ENCODE data around the gene THEMIS.

Gene THEMIS

GRCh38 chr6:127878115-127878514 is 22.7 kb downstream of the THEMIS start:
- no peak overlapping the region for H3K4me3 ChIP-seq (ENCODE audit: low read depth in 1 of 2, low read length in 2 of 2)
- peaks cover 2% of the 10 kb centered on the region for H3K79me2 ChIP-seq (ENCODE audit: insufficient read depth, low read length)
- no peak overlapping the region for H3K9ac ChIP-seq (ENCODE audit: low read depth, low read length)
- peaks cover 60% of the 10 kb centered on the region for H3K4me1 ChIP-seq (ENCODE audit: insufficient read depth, low read length)
- no peak for DNase-seq
- H3K4me2 ChIP-seq (ENCODE audit: insufficient read depth, low read length) = no peak overlapping the region
- H3K27ac ChIP-seq (ENCODE audit: low read length) = no peak overlapping the region
- H2AFZ ChIP-seq (ENCODE audit: low read depth, low read length) = no peak overlapping the region
- H3K27me3 ChIP-seq (ENCODE audit: insufficient read depth, low read length, poor library complexity) = no peaks in the 10 kb centered on the region
- no peak for ATAC-seq (ENCODE audit: insufficient read depth, low read depth)
- no peaks in the 10 kb centered on the region for H3K36me3 ChIP-seq (ENCODE audit: insufficient read depth, low read length)
- peaks cover 3% of the 10 kb centered on the region for H3K9me3 ChIP-seq (ENCODE audit: insufficient read depth, low read length, severe bottlenecking)
- TF ChIP-seq EZH2 (IDR thresholded peaks at IDR 0.05; ENCODE audit: borderline replicate concordance, low read depth, low read length, severe bottlenecking) (no peak), CTCF (IDR thresholded peaks at IDR 0.05; ENCODE audit: borderline replicate concordance, extremely low read depth, low read length, poor library complexity, severe bottlenecking) (no peak)
- H4K20me1 ChIP-seq (ENCODE audit: insufficient read depth, low read length) = no peaks in the 10 kb centered on the region

GRCh38 chr6:127877231-127877630 is 23.6 kb downstream of the THEMIS start:
- Histone ChIP-seq H3K79me2 (ENCODE audit: insufficient read depth, low read length) (peaks cover 2% of the 10 kb centered on the region), H3K4me1 (ENCODE audit: insufficient read depth, low read length) (peaks cover 51% of the 10 kb centered on the region), H3K4me3 (ENCODE audit: low read depth in 1 of 2, low read length in 2 of 2) (no peak overlapping the region), H3K36me3 (ENCODE audit: insufficient read depth, low read length) (no peaks in the 10 kb centered on the region), H2AFZ (ENCODE audit: low read depth, low read length) (no peak overlapping the region), H3K9ac (ENCODE audit: low read depth, low read length) (no peak overlapping the region), H3K27ac (ENCODE audit: low read length) (no peak overlapping the region), H3K9me3 (ENCODE audit: insufficient read depth, low read length, severe bottlenecking) (peaks cover 3% of the 10 kb centered on the region), H4K20me1 (ENCODE audit: insufficient read depth, low read length) (no peaks in the 10 kb centered on the region), H3K4me2 (ENCODE audit: insufficient read depth, low read length) (no peak overlapping the region), H3K27me3 (ENCODE audit: insufficient read depth, low read length, poor library complexity) (no peaks in the 10 kb centered on the region)
- TF ChIP-seq CTCF (IDR thresholded peaks at IDR 0.05; ENCODE audit: borderline replicate concordance, extremely low read depth, low read length, poor library complexity, severe bottlenecking) (no peak), EZH2 (IDR thresholded peaks at IDR 0.05; ENCODE audit: borderline replicate concordance, low read depth, low read length, severe bottlenecking) (no peak)
- DNase-seq = no peak
- ATAC-seq (ENCODE audit: insufficient read depth, low read depth) = no peak

- Histone ChIP-seq H3K4me3 (ENCODE audit: low read depth in 1 of 2, low read length in 2 of 2) (no peak overlapping the region), H3K9ac (ENCODE audit: low read depth, low read length) (no peak overlapping the region), H3K27ac (ENCODE audit: low read length) (no peak overlapping the region), H3K27me3 (ENCODE audit: insufficient read depth, low read length, poor library complexity) (no peaks in the 10 kb centered on the region), H3K4me2 (ENCODE audit: insufficient read depth, low read length) (no peak overlapping the region), H3K4me1 (ENCODE audit: insufficient read depth, low read length) (no peaks in the 10 kb centered on the region), H3K9me3 (ENCODE audit: insufficient read depth, low read length, severe bottlenecking) (peaks cover 3% of the 10 kb centered on the region), H3K36me3 (ENCODE audit: insufficient read depth, low read length) (no peaks in the 10 kb centered on the region), H3K79me2 (ENCODE audit: insufficient read depth, low read length) (peaks cover 20% of the 10 kb centered on the region; the same call in 1 of the 2 replicates), H4K20me1 (ENCODE audit: insufficient read depth, low read length) (no peaks in the 10 kb centered on the region), H2AFZ (ENCODE audit: low read depth, low read length) (no peak overlapping the region)
- ATAC-seq (ENCODE audit: insufficient read depth, low read depth) = no peak
- no peak for TF ChIP-seq EZH2 (IDR thresholded peaks at IDR 0.05; ENCODE audit: borderline replicate concordance, low read depth, low read length, severe bottlenecking)
- no peak for TF ChIP-seq CTCF (IDR thresholded peaks at IDR 0.05; ENCODE audit: borderline replicate concordance, extremely low read depth, low read length, poor library complexity, severe bottlenecking)
- DNase-seq = no peak
Observed at GRCh38 chr6:127869772-127870404, 31.0 kb downstream of the THEMIS start.

Measured in DND-41 (cell line).